ENCODE results near the gene ATP6V1F. TPM values are rescaled to one million over a fixed set of nuclear protein-coding genes. Genes with fewer than 3 reads are reported as not detected.

Gene ATP6V1F
- total and polyA plus RNA-seq, 5 experiments from 2014 or later = 65.1 to 319 (median 305) TPM

- Mint-ChIP-seq H3K4me1 (peaks cover 0 to 3% (median 1%) of the 10 kb centered on the region in 4 donors), H3K4me3 (no peak overlapping the region), H3K9me3 (no peaks in the 10 kb centered on the region), H3K36me3 (no peaks in the 10 kb centered on the region), H3K27me3 (no peaks in the 10 kb centered on the region), H3K27ac (no peak overlapping the region)
- ATAC-seq (no peak), DNase-seq (no peak)
- POLR2A ChIA-PET = no interaction called here
These were observed 24.4 kb upstream of the ATP6V1F start for GRCh38 chr7:128838109-128838779.

DNA sequence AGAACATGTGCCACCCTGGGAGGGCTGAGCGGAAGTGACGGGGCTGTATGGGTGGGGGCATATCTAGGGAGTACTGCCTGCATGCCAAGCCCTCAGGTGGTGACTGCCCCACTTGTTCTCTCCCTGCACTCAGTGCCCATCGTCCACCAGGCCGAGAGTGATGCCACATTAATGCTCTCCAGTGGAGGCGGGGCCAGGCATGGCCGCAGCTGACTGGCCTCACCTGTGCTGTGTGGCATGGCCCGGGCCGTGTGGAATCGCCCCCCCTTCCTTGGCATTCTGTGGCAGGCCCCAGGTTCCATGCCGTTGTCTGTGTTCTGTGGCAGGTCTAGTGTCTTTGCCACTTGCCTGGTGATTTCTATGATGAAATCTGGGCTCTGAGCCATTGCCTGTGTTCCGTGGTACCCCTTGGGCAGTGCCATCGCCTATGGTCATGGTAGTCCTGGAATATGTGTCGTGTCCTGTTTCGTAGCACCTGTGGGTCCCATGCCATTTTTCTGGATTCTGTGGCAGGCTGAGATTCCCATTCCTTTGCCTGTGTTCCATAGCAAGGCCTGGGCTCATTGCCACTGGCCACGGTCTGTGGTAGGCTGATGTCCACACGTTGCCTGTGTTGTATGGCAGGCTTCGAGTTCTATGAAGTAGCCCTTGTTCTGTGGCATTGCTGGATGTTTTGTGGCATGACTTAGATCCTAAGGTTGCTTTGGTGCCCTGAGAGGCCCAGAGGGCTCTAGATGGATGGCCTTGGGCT lies 23.5 kb upstream of the ATP6V1F start:
- Mint-ChIP-seq H3K4me3 (no peak overlapping the region), H3K27me3 (no peaks in the 10 kb centered on the region), H3K4me1 (peaks cover 0 to 3% (median under 1%) of the 10 kb centered on the region in 4 donors), H3K36me3 (no peaks in the 10 kb centered on the region), H3K27ac (no peak overlapping the region), H3K9me3 (no peaks in the 10 kb centered on the region)
- POLR2A ChIA-PET = no interaction called here
- DNase-seq (no peak), ATAC-seq (no peak)

GRCh38 chr7:128839751-128840177 lies 22.9 kb upstream of the ATP6V1F start:
- Mint-ChIP-seq H3K9me3 (no peaks in the 10 kb centered on the region), H3K27me3 (no peaks in the 10 kb centered on the region), H3K36me3 (no peaks in the 10 kb centered on the region), H3K4me1 (peaks cover 0 to 3% (median under 1%) of the 10 kb centered on the region in 4 donors), H3K4me3 (no peak overlapping the region), H3K27ac (no peak overlapping the region)
- ATAC-seq (no peak), DNase-seq (no peak)
- POLR2A ChIA-PET = no interaction called here

DNA sequence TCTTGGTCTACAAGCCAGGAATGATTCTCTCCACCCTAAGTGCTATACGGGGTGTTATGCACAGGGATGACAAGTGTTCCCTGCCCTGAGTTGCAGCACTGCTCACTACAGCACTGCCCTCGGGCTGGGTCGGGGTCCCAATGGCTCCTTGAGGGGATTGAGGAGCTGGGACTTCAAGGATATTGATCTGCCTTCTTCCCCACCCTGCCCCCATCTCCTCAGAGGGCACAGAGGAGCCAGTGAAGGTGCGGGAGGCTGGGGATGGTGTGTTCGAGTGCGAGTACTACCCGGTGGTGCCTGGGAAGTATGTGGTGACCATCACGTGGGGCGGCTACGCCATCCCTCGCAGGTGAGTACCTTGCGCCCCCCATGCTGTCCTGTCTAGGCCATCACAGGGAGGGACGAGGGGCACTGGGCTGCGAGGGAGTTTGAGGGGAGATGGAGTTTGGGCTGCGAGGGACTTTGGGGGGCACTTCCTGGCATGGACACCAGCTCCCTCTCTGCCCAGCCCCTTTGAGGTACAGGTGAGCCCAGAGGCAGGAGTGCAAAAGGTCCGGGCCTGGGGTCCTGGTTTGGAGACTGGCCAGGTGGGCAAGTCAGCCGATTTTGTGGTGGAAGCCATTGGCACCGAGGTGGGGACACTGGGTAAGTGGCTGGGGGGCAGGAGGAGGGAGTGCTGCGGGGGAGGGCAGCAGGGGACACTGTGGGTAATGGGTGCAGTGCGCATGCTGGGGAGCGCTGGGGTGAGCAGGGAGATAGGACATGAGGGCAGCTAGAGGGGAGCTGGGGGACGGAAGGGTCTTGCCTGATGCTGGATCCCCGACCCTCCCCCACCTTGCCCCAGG lies 22.1 kb upstream of the ATP6V1F start:
- no peak overlapping the region for H3K27ac Mint-ChIP-seq
- H3K4me3 Mint-ChIP-seq = no peak overlapping the region
- DNase-seq = no peak
- no peak for ATAC-seq
- H3K36me3 Mint-ChIP-seq = no peaks in the 10 kb centered on the region
- no peaks in the 10 kb centered on the region for H3K9me3 Mint-ChIP-seq
- peaks cover 0 to 3% (median under 1%) of the 10 kb centered on the region in 4 donors for H3K4me1 Mint-ChIP-seq
- H3K27me3 Mint-ChIP-seq = no peaks in the 10 kb centered on the region
- POLR2A ChIA-PET = no interaction called here

DNA sequence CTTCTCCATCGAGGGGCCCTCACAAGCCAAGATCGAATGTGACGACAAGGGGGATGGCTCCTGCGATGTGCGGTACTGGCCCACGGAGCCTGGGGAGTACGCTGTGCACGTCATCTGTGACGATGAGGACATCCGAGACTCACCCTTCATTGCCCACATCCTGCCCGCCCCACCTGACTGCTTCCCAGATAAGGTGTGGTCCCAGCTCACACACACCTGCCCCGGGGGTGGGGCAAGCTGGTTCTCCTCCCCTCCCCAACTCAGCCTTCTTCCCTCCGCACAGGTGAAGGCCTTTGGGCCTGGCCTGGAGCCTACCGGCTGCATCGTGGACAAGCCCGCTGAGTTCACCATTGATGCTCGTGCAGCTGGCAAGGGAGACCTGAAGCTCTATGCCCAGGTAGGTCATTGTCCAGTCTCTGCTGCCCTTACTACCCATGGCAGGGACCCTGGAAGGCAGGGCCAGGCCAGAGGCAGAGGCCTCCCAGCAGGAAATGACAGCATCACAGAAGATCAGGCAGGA lies 21.4 kb upstream of the ATP6V1F start:
- Mint-ChIP-seq H3K27ac (no peak overlapping the region), H3K4me3 (no peak overlapping the region), H3K4me1 (peaks cover 0 to 3% (median under 1%) of the 10 kb centered on the region in 4 donors), H3K36me3 (no peaks in the 10 kb centered on the region), H3K9me3 (no peaks in the 10 kb centered on the region), H3K27me3 (no peaks in the 10 kb centered on the region)
- peak in 2 of 10 donors; percentile 12 to 21 for DNase-seq
- peak in 1 of 2 donors; percentile 57 for ATAC-seq
- POLR2A ChIA-PET = no interaction called here

DNA sequence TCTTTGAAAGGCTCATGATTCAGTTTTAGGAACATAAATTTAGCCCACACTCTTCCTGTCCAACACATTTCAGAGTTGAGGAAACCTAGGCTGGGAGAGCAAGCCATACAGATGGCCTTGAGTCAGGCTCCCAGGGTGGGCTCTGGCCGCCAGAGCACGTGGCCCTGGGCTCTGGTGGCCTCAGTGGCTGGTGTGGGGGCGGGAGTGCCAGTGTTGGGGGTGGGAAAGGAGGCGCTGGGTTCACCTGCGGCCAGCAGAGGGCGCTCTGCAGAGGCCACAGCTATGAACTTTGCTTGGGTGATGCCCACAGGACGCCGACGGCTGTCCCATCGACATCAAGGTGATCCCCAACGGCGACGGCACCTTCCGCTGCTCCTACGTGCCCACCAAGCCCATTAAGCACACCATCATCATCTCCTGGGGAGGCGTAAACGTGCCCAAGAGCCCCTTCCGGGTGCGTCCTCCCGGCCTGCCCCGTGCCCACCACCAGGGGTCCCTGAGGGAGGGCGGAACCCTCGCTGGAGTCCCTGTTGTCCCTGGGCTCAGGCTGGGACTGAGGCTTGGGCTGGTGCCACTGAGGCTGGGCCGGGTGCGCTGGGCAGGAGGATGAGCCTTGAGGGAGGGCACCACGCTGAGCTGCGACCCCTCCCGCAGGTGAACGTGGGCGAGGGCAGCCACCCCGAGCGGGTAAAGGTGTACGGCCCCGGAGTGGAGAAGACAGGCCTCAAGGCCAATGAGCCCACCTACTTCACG lies 20.6 kb upstream of the ATP6V1F start:
- no peak overlapping the region for H3K27ac Mint-ChIP-seq
- H3K36me3 Mint-ChIP-seq = no peaks in the 10 kb centered on the region
- ATAC-seq (peak; percentile 73), DNase-seq (peak in 8 of 10 donors; percentile 24 to 55 (median 50))
- peaks cover 0 to 3% (median under 1%) of the 10 kb centered on the region in 4 donors for H3K4me1 Mint-ChIP-seq
- POLR2A ChIA-PET = interaction anchor here (0.9 to 1.0 kb wide), 2 partner anchors 38 to 42 kb away, joined by 3 to 4 read pairs; no protein-coding TSS in a partner anchor
- no peaks in the 10 kb centered on the region for H3K9me3 Mint-ChIP-seq
- no peak overlapping the region for H3K4me3 Mint-ChIP-seq
- H3K27me3 Mint-ChIP-seq = no peaks in the 10 kb centered on the region

- ATAC-seq (no peak), DNase-seq (no peak)
- Mint-ChIP-seq H3K4me1 (peaks cover 0 to 3% (median under 1%) of the 10 kb centered on the region in 4 donors), H3K36me3 (no peaks in the 10 kb centered on the region), H3K4me3 (no peak overlapping the region), H3K27me3 (no peaks in the 10 kb centered on the region), H3K9me3 (no peaks in the 10 kb centered on the region), H3K27ac (no peak overlapping the region)
- POLR2A ChIA-PET = interaction anchor here (0.9 to 1.0 kb wide), 2 partner anchors 37 to 41 kb away, joined by 3 to 4 read pairs; no protein-coding TSS in a partner anchor
These were observed 19.7 kb upstream of the ATP6V1F start for GRCh38 chr7:128842674-128843641.

DNA sequence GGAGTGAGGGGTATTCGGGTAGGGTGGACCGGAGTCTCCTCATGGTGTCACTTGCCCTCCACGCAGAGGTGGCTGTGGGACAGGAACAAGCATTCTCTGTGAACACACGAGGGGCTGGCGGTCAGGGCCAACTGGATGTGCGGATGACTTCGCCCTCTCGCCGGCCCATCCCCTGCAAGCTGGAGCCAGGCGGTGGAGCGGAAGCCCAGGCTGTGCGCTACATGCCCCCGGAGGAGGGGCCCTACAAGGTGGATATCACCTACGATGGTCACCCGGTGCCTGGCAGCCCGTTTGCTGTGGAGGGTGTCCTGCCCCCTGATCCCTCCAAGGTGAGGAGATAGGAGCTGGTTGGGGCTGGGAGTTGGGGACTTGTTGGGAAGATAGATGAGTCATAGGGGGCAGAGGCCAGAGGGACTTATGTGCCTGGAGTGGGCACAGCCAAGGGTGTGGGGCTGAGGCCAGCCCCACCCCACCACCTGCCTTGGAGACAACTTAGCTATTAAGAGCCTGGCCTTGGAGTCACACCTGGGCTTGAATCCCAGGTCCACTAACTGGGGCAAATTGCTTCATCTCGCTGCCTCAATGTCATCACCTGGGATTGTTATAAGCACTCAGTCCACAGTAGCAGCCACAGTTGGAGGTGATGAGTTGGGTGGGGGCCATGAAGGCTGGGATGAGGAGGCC lies 18.6 kb upstream of the ATP6V1F start:
- Mint-ChIP-seq H3K27me3 (no peaks in the 10 kb centered on the region), H3K36me3 (no peaks in the 10 kb centered on the region), H3K4me3 (no peak overlapping the region), H3K9me3 (no peaks in the 10 kb centered on the region), H3K4me1 (peaks cover 0 to 3% (median under 1%) of the 10 kb centered on the region in 4 donors), H3K27ac (no peak overlapping the region)
- ATAC-seq (no peak), DNase-seq (no peak)
- POLR2A ChIA-PET = no interaction called here

DNA sequence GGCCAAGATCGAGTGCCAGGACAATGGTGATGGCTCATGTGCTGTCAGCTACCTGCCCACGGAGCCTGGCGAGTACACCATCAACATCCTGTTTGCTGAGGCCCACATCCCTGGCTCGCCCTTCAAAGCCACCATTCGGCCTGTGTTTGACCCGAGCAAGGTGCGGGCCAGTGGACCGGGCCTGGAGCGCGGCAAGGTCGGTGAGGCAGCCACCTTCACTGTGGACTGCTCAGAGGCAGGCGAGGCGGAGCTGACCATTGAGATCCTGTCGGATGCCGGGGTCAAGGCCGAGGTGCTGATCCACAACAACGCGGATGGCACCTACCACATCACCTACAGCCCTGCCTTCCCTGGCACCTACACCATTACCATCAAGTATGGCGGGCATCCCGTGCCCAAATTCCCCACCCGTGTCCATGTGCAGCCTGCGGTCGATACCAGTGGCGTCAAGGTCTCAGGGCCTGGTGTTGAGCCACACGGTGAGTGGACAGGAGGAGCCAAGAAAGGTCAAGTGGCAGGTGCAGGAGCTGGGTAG lies 17.8 kb upstream of the ATP6V1F start:
- POLR2A ChIA-PET = no interaction called here
- no peak overlapping the region for H3K27ac Mint-ChIP-seq
- no peak for DNase-seq
- H3K9me3 Mint-ChIP-seq = no peaks in the 10 kb centered on the region
- H3K27me3 Mint-ChIP-seq = no peaks in the 10 kb centered on the region
- H3K4me3 Mint-ChIP-seq = no peak overlapping the region
- peaks cover 0 to 3% (median under 1%) of the 10 kb centered on the region in 4 donors for H3K4me1 Mint-ChIP-seq
- H3K36me3 Mint-ChIP-seq = no peaks in the 10 kb centered on the region
- ATAC-seq = no peak

DNA sequence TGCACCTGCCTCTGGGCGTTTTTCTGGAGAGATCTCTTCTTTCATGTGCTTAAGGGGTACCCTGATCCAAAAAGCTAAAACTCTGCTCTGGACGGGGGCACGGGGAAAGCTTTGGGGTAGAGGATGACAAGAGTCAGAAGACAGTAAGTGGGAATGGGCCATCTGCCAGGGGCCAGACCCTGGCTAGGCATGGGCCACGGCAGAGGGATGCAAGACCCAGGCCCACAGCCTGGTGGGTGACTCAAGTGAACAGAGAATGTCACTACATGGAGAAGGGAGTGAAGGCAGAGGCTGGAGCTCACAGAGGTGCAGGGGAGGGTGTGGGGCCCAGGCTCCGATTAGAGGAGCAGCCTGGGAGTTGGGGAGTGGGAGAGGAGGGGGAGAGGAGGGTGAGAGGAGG lies 17.2 kb upstream of the ATP6V1F start:
- Mint-ChIP-seq H3K27me3 (no peaks in the 10 kb centered on the region), H3K36me3 (no peaks in the 10 kb centered on the region), H3K9me3 (no peaks in the 10 kb centered on the region), H3K4me3 (peak overlapping the region in 1 of 10 donors; percentile 33), H3K4me1 (peaks cover 0 to 3% (median under 1%) of the 10 kb centered on the region in 4 donors), H3K27ac (no peak overlapping the region)
- DNase-seq (no peak), ATAC-seq (no peak)
- POLR2A ChIA-PET = no interaction called here

DNA sequence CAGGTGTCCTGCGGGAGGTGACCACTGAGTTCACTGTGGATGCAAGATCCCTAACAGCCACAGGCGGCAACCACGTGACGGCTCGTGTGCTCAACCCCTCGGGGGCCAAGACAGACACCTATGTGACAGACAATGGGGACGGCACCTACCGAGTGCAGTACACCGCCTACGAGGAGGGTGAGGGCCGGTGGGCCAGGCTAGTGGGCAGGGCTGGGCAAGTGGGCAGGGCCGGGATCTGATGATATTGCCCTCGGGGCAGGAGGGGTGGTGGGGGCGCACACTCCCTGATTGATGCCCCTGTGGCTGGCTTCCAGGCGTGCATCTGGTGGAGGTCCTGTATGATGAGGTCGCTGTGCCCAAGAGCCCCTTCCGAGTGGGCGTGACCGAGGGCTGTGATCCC lies 16.7 kb upstream of the ATP6V1F start:
- Mint-ChIP-seq H3K27me3 (no peaks in the 10 kb centered on the region), H3K4me3 (no peak overlapping the region), H3K27ac (no peak overlapping the region), H3K4me1 (peaks cover 0 to 3% (median under 1%) of the 10 kb centered on the region in 4 donors), H3K9me3 (no peaks in the 10 kb centered on the region), H3K36me3 (no peaks in the 10 kb centered on the region)
- POLR2A ChIA-PET = no interaction called here
- ATAC-seq = no peak
- no peak for DNase-seq

All from naive thymus-derived CD8-positive, alpha-beta T cell (primary cell).